NCI-H748 (cell line): ENCODE results near the gene NT5DC1.

ENCODE experiments used
- DNase-seq: peaks from one replicate; lab custom pipeline; 2025; ENCODE audit not compliant: unreplicated experiment; lab: John Stamatoyannopoulos, UW

Gene NT5DC1

DNA sequence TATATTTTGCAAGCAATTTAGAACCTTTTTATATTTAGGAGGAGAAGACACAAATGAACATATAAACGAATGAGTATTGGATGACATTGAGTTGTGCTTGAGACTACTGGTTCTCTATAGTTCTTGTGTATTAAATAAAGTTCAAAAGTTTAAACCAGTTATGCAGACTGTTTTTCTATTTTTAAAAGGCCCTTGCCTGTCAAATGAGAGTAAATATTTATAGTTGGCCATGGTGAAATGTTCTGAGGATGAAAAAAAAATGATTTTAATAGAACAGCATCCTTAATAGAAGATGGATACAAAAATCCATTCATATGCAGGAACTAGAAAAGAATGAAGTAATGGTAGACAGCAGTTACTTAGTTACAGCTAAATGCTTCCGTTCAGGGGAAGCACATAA lies 88.8 kb downstream of the NT5DC1 start:
- no peak for DNase-seq

DNA sequence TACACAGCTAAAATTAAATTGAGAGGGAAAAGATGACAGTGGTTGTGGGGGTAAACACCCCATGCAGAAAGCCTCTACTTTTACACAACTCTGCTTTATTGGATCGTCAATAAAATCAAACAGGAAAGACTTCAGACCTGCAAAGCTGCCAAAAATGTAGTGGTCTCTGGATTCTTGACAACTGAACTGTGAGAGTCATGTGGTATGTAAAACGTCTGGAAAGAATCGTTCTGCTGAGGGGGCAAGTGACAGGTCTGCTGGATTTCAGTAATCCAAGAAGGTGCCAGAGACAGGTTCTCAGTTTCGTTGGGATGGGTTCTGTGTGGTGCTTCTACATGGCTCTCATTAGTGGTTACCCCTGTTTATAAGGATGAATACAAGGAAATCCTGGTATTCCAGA lies 89.9 kb downstream of the NT5DC1 start:
- DNase-seq = no peak

DNA sequence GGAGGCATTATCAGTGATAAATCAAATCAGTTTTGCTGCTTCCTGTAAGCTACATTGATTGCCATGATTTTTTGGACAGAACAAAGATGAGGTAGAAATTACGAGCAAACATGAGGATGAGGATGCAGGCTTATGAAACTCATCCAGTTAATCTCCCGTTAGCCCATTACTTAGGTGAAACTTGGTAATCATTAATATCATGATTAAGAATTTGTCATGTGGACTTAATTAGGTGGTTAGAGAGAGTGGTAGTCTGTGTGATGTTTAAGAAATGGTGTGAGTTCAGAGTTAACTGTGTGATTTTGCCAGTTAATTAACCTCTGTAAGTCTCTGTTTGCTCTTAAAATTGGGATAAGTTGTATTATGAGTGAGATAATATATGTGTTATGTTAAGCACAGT lies 91.2 kb downstream of the NT5DC1 start:
- no peak for DNase-seq

DNA sequence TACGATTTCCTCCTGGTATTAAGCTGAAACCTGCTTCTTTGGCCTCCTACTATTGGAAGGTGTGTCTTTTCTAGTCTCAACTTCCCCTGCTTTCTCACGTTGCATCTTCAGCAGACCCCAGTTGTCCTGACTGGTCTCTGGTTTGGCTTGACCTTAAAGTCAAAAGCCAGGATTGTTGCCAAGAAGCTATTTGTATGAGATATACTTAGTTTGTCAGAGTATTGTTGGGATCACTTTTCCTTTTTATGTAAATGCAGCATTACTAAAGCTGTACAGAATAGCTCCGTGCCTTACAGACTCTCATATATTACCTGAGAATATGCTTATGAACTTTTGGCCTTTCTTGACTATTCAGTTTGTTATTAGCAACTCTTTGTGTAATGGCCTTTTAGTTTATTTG lies 92.1 kb downstream of the NT5DC1 start:
- no peak for DNase-seq

GRCh38 chr6:116196841-116197240 lies 96.2 kb downstream of the NT5DC1 start:
- DNase-seq = no peak

DNA sequence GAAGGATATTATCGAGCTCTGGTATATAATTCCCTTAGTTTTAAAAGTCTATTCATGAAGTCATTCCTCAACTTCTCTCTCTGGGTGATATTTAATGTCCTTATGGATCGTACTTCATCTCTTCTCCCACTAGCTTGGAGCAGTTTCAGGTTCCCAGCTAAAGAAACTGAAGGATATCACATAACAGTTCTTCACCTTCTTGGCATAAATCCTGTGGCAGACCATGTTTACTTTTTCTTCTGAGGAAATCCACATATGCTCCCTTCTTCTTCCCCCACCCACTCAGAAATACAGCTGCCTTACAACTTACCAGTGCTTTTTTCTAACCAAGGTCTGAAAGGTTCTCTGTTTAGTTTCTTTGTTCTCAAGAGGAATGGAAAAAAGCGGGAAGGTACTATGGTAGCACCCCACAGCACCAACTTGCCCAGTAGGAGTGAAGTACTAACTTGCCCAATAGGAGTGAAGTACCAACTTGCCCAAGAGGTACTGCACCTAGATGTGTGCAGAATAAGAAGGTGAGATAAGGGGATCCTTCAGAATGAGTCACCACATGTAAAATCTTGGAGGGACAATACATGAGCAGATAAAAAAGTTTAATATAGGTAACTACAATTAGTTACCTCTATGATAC lies 100.1 kb downstream of the NT5DC1 start:
- DNase-seq = no peak

DNA sequence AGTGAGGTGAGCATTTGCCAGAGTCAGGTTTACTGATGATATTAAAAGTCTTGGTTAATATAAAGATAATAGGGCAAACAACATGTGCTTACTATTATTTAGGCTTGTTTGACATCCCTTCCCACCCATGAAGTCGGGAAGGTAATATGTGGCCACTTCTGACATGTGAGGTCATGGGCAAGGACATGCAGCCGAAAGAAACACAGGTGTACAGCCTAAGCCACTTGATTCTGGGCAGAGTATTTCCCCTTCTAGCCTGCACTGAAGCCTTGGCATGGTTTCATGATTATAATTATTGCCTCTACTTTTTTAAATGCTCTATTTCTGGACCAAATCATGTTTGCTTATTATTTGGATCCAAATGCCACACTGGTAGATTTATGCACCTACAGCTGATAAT lies 100.9 kb downstream of the NT5DC1 start:
- no peak for DNase-seq

GRCh38 chr6:116205281-116205680 lies 104.6 kb downstream of the NT5DC1 start:
- DNase-seq = no peak

GRCh38 chr6:116206231-116206903 lies 105.7 kb downstream of the NT5DC1 start:
- no peak for DNase-seq

- DNase-seq = no peak
Observed at GRCh38 chr6:116208056-116208785, 107.6 kb downstream of the NT5DC1 start.

GRCh38 chr6:116210316-116210715 lies 109.7 kb downstream of the NT5DC1 start:
- DNase-seq = no peak

GRCh38 chr6:116210750-116211425 lies 110.2 kb downstream of the NT5DC1 start:
- DNase-seq = no peak

DNA sequence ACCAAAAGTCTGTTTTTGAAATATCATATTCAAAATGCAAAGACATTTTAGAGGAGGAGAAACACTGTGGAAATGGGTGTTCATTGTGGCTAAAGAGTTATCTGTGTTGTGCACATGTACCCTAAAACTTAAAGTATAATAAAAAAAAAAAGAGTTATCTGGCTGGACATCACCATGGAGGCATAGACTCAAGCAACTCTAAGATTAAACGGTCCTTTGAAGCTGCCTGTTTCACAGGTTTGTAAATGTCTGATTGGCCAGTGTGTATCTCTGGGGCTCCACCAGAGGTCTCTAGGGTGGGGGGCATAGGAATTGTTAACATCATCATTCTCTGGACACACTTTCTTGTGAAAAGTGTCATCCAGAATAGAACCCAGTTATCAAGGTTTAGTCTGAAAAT lies 114.0 kb downstream of the NT5DC1 start:
- no peak for DNase-seq

DNA sequence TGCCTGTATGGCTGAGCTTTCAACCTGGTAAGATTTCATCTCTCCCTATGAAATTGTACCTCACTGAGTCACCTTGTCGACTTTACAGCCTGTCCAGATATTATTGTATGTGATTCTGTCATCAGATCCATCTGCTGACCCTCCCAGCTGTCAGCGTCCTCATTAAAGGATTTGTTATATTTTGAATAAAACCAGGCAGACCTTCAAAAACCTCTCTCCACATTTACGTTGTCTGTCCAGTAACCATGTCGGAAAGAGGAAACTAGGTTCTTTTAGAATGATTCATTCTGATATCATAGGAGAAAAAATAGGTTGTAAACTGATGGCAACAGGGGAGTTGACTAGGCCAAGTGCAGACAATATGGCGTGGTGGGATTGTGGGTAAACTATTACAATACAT lies 114.8 kb downstream of the NT5DC1 start:
- no peak for DNase-seq

DNA sequence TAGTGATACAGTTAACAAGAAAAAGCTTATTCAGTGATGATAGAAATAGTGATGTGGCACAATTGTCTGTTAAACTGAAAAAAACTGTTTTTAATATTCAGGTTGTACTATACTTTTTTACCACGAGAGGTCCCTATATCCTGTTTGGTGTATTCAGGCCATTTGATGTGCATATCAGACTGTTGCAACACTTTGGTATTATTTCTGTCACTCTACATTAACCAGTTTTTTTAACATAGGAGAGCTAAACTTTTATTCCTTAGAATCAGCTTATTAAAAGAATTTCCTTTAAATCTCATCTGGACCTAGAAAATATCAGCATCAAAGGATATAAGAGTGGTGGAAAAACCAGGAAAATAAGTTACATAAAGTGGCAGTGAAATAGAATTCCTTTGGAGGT lies 116.4 kb downstream of the NT5DC1 start:
- DNase-seq = peak; percentile 30

DNA sequence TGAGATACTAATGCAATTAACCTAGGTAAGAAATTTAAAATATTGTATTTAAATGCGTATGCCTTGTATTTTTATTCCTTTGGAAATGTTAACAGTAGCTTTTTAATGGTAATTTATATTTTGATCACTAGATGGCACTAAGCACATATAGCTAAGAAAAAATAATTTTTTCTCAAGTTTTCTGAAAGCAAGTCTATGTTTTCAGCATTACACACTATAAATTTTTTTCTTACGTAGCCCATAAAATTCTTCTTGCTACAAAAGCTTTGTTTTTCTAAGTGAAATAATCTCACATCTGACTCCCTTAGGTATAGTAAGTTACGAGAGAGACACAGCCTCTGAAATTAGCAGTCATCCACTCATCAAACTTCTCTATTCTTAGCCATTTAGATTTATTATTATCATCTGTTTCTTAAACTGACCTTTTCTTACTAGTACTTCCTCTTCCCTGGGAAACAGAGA lies 117.5 kb downstream of the NT5DC1 start:
- peak; percentile 10 for DNase-seq

DNA sequence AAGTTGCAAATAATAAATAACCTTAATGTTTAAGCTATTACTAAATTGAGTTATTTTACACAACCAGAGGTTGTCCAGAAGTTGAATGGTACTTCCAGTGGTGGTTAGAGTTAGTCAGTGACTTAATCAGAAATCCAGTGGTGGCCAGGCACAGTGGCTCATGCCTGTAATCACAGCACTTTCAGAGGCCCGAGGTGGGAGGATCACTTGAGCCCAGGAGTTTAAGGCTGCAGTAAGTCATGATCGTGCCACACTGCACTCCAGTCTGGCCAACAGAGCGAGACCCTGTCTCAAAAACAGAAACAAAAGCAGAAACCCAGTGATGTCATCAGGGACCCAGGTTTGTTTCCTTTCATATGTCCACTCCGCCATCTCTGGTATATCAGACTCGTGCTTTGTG lies 118.2 kb downstream of the NT5DC1 start:
- DNase-seq = no peak

DNA sequence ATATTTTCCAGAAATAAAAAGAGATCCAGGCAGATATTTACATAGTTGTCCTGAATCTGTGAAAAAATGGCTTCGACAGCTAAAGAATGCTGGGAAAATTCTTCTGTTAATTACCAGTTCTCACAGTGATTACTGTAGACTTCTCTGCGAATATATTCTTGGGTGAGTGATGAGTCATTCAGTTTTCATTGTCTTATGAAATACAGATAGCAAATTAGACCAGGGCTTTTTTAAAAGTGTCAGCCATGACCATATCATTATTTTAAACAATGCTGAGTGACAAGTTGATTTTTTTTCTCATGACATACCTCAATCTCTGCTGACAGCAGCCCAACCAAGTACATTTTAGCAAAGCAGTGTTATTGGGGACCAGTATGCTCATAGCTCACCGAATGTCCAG lies 120.4 kb downstream of the NT5DC1 start:
- DNase-seq = no peak

DNA sequence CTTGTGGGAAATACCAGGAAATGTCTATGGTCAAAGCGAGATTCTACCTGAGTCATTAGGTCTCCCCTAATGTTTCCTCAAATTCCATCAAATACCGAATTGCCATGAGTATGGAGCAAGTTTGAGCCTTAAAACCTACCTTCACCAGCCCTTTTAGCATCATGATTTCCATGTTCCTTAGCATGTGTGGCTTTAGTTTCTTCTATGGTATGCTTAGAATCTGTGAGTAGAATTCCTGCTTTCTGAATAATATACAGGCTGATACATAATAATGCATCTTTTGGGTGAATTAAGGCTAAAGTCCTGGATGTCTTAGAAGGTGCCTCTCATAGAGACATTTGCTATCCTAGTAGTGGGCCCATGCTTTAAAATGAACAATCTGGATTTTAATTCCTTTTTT lies 121.3 kb downstream of the NT5DC1 start:
- DNase-seq = no peak

DNA sequence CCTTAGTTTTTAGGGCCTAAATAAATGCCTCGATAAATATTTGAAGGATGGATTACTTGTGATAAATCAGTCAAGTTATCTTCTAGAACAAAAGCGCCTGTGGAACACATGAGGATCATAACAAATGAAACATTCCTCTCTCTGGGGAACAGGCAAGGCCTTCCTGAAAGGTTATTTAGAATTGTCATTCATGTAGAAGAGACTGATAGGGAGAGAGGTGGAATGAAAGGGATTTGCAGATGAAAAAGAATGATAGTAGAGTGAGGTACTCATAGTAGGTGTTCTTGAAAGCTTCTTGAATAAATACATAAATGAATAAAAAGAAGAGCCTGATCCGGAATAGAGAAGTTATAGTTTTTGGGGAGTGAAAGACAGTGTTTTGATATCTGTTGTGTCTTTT lies 122.7 kb downstream of the NT5DC1 start:
- no peak for DNase-seq

DNA sequence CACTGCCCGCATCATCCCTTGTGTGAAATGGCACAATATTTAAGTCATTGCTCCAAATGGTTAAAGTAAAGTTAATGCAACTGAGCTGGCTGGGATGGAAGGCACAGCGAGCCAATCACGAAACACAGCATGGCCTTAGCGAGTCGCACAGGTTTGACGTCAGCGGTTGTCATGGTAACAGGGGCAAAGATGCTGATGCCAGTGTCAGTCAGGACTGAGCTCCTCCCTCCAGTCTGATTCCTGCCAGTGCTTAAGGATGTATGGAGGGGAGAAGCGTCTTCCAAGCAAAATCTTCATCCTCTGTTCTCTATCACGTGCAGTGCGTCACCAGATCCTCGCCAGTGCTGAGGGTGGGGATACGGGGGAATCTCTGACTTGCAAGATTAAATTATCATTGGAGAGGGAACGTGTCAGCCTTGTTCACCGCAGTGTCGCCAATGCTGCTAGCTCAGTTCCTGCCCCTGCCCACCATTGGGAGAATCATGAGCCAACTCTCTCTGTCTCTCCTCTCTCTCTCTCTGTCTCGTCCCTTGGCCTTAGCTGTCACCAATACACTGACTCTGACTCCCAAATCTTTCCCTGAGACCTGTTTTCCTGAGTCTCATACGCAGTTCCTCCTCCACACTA lies 128.7 kb downstream of the NT5DC1 start:
- DNase-seq = peak; percentile 91
